ENCODE results near the gene FTCD. TPM values are rescaled to one million over a fixed set of nuclear protein-coding genes. Genes with fewer than 3 reads are reported as not detected.

The FTCD gene
- total and polyA plus RNA-seq, 9 of the 15 experiments (the other 6 are each of a cell fraction or from before 2014, with no cell fraction given): 0.11 to 1.6 (median 0.67) TPM; not detected in 5

DNA sequence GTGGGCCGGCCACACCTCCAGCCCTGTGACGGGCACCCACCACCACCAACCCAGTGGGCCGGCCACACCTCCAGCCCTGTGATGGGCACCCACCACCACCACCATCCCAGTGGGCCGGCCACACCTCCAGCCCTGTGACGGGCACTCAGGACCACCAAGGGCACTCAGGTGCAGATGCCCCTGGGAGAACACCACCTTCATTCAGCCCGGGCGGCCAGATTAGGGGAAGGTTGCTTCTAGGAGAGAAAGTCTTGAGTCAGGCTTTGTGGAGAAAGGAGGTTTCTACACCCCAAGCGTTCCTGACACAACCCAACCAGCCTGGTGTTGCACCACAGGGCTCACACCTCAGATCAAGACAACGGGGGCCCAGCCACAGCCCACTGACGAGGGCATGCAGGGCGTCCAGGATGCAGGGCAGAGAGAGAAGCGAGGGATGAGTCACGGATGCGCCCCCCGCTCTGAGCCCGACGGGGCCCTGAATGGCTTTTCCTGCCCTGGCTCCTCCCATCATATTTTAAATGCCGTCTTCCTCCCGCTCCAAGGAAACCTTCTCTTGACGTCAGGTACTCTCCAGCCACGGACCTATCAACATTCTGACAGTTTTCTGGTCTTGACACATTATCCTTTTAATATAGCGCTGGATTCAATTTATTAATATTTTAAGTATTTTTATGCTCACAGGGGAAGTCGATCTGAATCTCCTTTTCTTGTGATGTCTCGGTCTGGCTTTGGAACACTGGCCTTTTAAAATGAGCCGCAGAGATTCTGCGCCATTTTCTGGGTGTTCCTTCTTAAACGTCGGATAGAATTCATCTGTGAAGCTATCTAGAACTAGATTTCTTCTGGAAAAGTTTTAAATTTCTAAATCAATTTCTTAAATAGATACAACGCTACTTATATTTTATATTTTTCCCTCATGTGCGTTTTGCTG is 29.5 kb upstream of the FTCD start (continued):
- TF ChIP-seq, protein P1, sequence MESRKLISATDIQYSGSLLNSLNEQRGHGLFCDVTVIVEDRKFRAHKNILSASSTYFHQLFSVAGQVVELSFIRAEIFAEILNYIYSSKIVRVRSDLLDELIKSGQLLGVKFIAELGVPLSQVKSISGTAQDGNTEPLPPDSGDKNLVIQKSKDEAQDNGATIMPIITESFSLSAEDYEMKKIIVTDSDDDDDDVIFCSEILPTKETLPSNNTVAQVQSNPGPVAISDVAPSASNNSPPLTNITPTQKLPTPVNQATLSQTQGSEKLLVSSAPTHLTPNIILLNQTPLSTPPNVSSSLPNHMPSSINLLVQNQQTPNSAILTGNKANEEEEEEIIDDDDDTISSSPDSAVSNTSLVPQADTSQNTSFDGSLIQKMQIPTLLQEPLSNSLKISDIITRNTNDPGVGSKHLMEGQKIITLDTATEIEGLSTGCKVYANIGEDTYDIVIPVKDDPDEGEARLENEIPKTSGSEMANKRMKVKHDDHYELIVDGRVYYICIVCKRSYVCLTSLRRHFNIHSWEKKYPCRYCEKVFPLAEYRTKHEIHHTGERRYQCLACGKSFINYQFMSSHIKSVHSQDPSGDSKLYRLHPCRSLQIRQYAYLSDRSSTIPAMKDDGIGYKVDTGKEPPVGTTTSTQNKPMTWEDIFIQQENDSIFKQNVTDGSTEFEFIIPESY (CRISPR knock-in tag; IDR thresholded peaks at IDR 0.05): no peak
- TF ChIP-seq TSC22D4 (tag; IDR thresholded peaks at IDR 0.05) (no peak), BCL6 (CRISPR knock-in tag; IDR thresholded peaks at IDR 0.05) (no peak), NR2C1 (IDR thresholded peaks at IDR 0.05) (no peak), NR2C1 (tag; IDR thresholded peaks at IDR 0.05) (no peak), PCBP2 (IDR thresholded peaks at IDR 0.05; ENCODE audit: low read depth, low read length, poor library complexity, severe bottlenecking) (no peak), USF1 (CRISPR knock-in tag; IDR thresholded peaks at IDR 0.05) (no peak), FOXO4 (CRISPR knock-in tag; IDR thresholded peaks at IDR 0.05) (no peak), NFE2L1 (tag; IDR thresholded peaks at IDR 0.05; ENCODE audit: borderline replicate concordance, low read depth) (no peak), TAF15 (IDR thresholded peaks at IDR 0.05; ENCODE audit: low read depth, low read length) (no peak), ZNF24 (IDR thresholded peaks at IDR 0.05) (no peak), RHOXF2B (CRISPR knock-in tag; conservative IDR thresholded peaks at IDR 0.05) (no peak)
- TF ChIP-seq, protein P2, sequence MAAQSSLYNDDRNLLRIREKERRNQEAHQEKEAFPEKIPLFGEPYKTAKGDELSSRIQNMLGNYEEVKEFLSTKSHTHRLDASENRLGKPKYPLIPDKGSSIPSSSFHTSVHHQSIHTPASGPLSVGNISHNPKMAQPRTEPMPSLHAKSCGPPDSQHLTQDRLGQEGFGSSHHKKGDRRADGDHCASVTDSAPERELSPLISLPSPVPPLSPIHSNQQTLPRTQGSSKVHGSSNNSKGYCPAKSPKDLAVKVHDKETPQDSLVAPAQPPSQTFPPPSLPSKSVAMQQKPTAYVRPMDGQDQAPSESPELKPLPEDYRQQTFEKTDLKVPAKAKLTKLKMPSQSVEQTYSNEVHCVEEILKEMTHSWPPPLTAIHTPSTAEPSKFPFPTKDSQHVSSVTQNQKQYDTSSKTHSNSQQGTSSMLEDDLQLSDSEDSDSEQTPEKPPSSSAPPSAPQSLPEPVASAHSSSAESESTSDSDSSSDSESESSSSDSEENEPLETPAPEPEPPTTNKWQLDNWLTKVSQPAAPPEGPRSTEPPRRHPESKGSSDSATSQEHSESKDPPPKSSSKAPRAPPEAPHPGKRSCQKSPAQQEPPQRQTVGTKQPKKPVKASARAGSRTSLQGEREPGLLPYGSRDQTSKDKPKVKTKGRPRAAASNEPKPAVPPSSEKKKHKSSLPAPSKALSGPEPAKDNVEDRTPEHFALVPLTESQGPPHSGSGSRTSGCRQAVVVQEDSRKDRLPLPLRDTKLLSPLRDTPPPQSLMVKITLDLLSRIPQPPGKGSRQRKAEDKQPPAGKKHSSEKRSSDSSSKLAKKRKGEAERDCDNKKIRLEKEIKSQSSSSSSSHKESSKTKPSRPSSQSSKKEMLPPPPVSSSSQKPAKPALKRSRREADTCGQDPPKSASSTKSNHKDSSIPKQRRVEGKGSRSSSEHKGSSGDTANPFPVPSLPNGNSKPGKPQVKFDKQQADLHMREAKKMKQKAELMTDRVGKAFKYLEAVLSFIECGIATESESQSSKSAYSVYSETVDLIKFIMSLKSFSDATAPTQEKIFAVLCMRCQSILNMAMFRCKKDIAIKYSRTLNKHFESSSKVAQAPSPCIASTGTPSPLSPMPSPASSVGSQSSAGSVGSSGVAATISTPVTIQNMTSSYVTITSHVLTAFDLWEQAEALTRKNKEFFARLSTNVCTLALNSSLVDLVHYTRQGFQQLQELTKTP (IDR thresholded peaks at IDR 0.05; ENCODE audit: low read depth in 1 of 2, partially characterized antibody in 2 of 2): no peak
- TF ChIP-seq, protein P3, sequence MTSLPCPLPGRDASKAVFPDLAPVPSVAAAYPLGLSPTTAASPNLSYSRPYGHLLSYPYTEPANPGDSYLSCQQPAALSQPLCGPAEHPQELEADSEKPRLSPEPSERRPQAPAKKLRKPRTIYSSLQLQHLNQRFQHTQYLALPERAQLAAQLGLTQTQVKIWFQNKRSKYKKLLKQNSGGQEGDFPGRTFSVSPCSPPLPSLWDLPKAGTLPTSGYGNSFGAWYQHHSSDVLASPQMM (CRISPR knock-in tag; IDR thresholded peaks at IDR 0.05): no peak
- TF ChIP-seq, protein P4, sequence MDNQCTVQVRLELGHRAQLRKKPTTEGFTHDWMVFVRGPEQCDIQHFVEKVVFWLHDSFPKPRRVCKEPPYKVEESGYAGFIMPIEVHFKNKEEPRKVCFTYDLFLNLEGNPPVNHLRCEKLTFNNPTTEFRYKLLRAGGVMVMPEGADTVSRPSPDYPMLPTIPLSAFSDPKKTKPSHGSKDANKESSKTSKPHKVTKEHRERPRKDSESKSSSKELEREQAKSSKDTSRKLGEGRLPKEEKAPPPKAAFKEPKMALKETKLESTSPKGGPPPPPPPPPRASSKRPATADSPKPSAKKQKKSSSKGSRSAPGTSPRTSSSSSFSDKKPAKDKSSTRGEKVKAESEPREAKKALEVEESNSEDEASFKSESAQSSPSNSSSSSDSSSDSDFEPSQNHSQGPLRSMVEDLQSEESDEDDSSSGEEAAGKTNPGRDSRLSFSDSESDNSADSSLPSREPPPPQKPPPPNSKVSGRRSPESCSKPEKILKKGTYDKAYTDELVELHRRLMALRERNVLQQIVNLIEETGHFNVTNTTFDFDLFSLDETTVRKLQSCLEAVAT (IDR thresholded peaks at IDR 0.05): no peak
